ENCODE measurements around the gene GSE1. TPM values are rescaled to one million over a fixed set of nuclear protein-coding genes. Genes with fewer than 3 reads are reported as not detected.
"Not testable (repeated sequence)": the region's sequence is repeated elsewhere in the genome, so short reads cannot be mapped to it uniquely, and the experiment has no call there.

The GSE1 gene
- polyA plus RNA-seq, 3 donors from 2014 or later, result 0.15 to 9.4 (median 2.9) TPM

DNA sequence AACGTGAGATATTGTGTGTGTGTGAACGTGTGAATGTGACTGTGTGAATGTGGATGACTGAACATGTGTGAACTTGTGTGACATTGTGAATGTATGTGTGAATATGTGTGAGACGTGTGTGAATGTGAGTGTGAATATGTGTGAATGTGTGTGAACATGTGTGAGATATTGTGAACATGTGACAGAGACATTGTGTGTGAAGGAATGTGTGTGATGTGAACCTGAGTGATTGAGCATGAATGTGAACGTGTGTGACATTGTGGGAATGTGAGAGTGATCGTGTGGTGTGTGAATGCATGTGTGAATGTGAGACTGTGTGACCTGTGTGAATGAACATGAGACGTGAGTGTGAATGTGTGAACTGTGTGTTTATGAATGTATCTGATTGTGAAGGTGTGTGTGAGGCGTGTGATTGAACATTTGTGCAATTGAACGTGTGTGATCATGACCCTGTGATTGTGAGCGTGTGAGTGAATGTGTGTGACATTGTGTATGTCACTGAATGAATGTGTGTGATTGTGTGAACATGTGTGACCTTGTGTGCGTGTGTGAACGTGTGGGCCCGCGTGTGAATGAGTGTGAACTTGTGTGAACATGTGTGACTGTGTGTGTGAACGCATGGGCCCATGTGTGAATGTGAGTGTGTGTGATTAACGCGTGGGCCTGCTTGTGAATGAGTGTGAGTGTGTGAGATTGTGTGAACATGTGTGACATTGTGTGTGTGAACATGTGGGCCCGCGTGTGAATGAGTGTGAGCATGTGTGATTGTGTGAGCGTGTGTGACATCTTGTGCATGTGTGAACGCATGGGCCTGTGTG, 23.2 kb upstream of the GSE1 start:
- no peaks in the 10 kb centered on the region for H3K36me3 Mint-ChIP-seq
- no peak overlapping the region for H3K27ac Mint-ChIP-seq
- no peak overlapping the region for H3K4me3 Mint-ChIP-seq
- H3K4me1 Mint-ChIP-seq, result peaks cover 46 to 47% of the 10 kb centered on the region in 2 donors
- no peaks in the 10 kb centered on the region for H3K9me3 Mint-ChIP-seq
- no peak for DNase-seq
- peaks cover 0 to 5% (median 1%) of the 10 kb centered on the region in 3 donors for H3K27me3 Mint-ChIP-seq (ENCODE audit: low read depth in 3 of 3)

DNA sequence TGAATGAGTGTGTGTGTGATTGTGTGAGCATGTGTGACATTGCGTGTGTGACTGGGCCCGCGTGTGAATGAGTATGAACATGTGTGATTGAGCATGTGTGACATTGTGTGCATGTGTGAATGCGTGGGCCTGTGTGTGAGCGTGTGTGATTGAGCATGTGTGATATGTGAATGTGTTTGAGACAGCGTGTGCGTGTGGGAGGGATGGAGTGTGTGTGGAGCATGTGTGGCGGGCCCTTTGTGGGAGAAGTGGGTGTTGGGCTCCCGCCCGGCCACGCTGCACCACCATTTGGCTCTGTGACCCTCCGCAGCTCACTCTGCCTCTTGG, 22.7 kb upstream of the GSE1 start:
- DNase-seq, result no peak
- Mint-ChIP-seq H3K36me3 (no peaks in the 10 kb centered on the region), H3K9me3 (no peaks in the 10 kb centered on the region), H3K27ac (no peak overlapping the region), H3K27me3 (ENCODE audit: low read depth in 3 of 3) (peaks cover 0 to 4% (median 2%) of the 10 kb centered on the region in 3 donors), H3K4me3 (no peak overlapping the region), H3K4me1 (peaks cover 45 to 47% of the 10 kb centered on the region in 2 donors)

DNA sequence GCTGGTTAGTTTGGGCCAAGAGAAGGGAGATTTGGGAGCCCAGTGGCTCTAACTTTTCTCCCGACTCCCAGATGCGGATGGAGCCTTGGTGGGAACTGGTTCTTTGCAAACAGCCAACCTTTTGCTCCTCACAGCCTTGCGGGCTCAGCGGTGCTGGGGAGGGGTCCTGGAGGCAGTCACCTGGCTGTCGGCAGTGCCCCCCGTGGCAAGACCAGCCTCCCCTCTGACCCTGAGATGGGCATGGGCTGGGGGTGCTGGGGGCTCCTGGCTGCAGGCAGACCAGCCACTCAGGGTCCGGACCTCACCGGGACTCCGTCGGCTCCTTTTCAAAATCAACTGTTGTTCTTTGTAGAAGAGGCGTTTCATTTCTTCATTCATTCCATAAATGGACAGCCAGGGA, 21.7 kb upstream of the GSE1 start:
- Mint-ChIP-seq H3K4me1 (peaks cover 43 to 47% of the 10 kb centered on the region in 2 donors), H3K4me3 (no peak overlapping the region), H3K36me3 (peaks cover 0 to 4% (median 0%) of the 10 kb centered on the region in 3 donors), H3K27ac (peak overlapping the region in 4 of 6 donors; percentile 33 to 81 (median 73)), H3K27me3 (ENCODE audit: low read depth in 3 of 3) (peaks cover 0 to 5% (median 3%) of the 10 kb centered on the region in 3 donors), H3K9me3 (no peaks in the 10 kb centered on the region)
- no peak for DNase-seq

DNA sequence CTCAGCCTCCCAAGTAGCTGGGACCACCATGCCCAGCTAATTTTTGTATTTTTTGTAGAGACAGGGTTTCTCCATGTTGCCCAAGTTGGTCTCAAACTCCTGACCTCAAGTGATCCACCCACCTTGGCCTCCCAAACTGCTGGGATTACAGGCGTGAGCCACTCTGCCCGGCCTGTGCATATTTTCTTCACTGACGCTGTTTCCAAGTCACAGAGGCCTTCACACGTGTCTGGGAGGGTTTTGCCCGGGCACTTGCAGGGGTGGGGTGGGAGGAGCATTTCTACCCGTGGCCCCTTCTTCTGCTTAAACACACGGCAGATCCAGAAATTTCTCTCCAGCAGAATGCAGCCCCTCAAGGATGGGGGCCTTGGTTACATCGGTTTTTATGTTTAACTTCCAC, 20.8 kb upstream of the GSE1 start:
- H3K4me3 Mint-ChIP-seq, result peak overlapping the region in 1 of 5 donors; percentile 16
- not testable (repeated sequence) for H3K9me3 Mint-ChIP-seq; H3K36me3 Mint-ChIP-seq; DNase-seq; H3K27me3 Mint-ChIP-seq (ENCODE audit: low read depth in 3 of 3)
- H3K27ac Mint-ChIP-seq, result peak overlapping the region; percentile 35 to 69 (median 63)
- H3K4me1 Mint-ChIP-seq, result peaks cover 40 to 48% of the 10 kb centered on the region in 2 donors

DNA sequence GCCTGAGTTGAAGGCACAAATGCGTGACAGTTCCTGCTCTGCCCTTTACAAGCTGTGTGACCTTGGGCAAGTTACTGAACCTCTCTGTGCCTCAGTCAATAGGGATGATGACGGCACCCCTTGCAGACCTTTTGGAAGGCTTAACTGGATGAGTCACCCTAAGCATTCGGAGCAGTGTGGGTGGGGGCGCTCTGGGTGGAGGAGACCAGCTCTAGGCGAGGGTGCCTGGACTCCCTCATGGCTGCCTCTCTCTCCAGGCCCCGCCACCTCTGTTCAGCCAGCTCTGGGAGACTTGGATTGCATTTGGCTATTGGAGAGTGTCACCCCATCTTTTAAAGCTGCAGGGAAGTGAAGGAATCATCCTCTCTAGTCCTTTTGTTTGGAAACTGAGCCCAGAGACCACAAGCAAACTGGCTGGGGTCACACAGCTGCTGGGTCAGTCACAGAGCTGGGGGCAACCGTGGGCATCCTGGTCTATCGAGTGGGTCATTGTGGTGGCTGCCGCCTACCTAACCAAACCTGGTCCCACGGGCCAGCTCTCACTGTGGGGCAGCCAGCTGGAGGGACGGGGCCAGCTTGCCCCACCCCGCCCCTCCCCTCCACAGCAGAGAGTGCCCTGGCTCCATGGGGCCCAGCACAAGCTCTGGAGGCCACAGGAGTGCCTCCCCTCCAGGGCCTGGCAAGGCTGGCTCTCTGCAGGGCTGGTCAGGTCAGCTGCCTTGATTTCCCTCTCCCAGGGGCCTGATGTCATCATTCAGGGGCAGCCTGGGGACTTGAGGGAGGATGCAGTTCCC, 20.2 kb upstream of the GSE1 start:
- peak overlapping the region in 1 of 5 donors; percentile 16 for H3K4me3 Mint-ChIP-seq
- H3K9me3 Mint-ChIP-seq, result no peaks in the 10 kb centered on the region
- DNase-seq, result no peak
- H3K4me1 Mint-ChIP-seq, result peaks cover 46 to 53% of the 10 kb centered on the region in 2 donors
- peaks cover 0 to 5% (median 3%) of the 10 kb centered on the region in 3 donors for H3K27me3 Mint-ChIP-seq (ENCODE audit: low read depth in 3 of 3)
- peak overlapping the region in 5 of 6 donors; percentile 35 to 67 (median 62) for H3K27ac Mint-ChIP-seq
- H3K36me3 Mint-ChIP-seq, result peaks cover 0 to 4% (median 0%) of the 10 kb centered on the region in 3 donors

DNA sequence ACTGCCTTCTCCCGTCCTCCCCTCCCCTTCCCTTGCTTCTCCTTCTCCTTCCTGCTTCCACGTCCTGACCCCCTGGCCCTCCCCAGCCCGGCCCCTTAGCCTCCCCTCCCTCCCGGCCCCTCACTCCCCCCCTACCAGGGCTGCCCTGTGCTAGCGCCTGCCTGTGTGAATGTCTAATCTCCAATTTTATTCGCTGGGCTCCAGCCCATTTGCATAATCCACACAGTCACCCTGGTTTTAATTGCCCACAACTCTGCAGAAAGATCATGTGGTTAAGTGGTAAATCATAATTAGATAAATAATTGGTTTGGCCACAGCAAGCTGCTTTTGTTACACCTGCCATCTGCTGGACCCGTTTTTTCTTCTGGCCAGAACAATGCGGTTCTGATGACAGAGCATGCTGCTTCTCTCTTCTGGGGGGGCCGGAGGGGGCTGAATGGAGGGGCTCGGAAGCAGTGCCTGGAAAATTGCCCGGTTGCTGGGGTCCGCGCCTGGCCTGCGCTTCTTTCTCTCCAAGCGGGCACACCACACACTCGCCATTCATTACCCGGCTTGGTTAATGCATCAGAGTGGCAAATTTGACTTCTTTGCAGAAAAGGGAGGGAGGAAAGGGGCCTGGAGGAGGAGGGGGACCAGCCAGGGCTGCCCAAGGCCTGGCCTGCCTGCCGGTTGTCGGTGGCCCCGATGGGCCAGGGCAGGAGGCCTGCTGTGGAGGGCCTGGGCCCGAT, 19.5 kb upstream of the GSE1 start:
- H3K4me1 Mint-ChIP-seq, result peaks cover 50 to 61% of the 10 kb centered on the region in 2 donors
- H3K9me3 Mint-ChIP-seq, result no peaks in the 10 kb centered on the region
- H3K27ac Mint-ChIP-seq, result peak overlapping the region in 4 of 6 donors; percentile 5 to 70 (median 32)
- DNase-seq, result no peak
- H3K36me3 Mint-ChIP-seq, result peaks cover 0 to 4% (median 0%) of the 10 kb centered on the region in 3 donors
- peaks cover 0 to 5% (median 3%) of the 10 kb centered on the region in 3 donors for H3K27me3 Mint-ChIP-seq (ENCODE audit: low read depth in 3 of 3)
- H3K4me3 Mint-ChIP-seq, result peak overlapping the region in 1 of 5 donors; percentile 24

DNA sequence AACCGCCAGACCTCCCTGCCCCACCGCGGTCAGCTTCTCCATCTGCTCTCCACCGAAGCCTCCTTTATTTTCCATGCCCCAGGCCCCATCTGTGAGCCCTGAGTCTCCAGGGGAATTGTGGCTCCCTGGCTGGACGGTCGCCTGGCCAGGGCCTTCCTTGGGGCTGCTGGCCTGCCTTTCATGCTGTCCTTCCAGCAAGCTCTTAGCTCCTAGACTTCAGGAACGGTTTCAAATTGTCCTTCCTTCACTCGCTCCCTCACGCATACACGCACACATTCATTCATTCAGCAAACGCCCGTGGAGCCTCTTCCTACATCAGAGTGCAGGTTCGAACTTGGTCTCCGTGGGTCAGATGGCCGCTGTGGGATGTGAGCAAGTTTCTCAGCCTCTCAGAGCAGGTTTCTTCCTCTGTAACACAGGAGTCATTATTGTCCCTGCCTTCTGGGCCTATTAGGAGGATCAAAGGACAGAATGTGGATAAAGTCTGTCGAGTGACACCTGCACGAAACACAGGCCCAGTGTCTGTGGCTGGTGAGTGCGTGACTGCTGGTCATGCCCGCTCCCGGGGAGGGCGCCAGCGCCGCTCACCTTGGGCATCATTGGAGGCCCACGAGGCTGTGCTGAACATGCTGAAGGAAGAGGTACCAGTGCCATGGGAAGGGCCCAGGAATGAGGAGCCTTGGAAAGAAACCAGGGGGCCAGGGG, 18.7 kb upstream of the GSE1 start:
- Mint-ChIP-seq H3K4me3 (no peak overlapping the region), H3K36me3 (peaks cover 0 to 9% (median 0%) of the 10 kb centered on the region in 3 donors), H3K27ac (peak overlapping the region in 5 of 6 donors; percentile 34 to 79 (median 57)), H3K4me1 (peaks cover 56 to 68% of the 10 kb centered on the region in 2 donors), H3K27me3 (ENCODE audit: low read depth in 3 of 3) (peaks cover 0 to 4% (median 3%) of the 10 kb centered on the region in 3 donors), H3K9me3 (no peaks in the 10 kb centered on the region)
- no peak for DNase-seq

DNA sequence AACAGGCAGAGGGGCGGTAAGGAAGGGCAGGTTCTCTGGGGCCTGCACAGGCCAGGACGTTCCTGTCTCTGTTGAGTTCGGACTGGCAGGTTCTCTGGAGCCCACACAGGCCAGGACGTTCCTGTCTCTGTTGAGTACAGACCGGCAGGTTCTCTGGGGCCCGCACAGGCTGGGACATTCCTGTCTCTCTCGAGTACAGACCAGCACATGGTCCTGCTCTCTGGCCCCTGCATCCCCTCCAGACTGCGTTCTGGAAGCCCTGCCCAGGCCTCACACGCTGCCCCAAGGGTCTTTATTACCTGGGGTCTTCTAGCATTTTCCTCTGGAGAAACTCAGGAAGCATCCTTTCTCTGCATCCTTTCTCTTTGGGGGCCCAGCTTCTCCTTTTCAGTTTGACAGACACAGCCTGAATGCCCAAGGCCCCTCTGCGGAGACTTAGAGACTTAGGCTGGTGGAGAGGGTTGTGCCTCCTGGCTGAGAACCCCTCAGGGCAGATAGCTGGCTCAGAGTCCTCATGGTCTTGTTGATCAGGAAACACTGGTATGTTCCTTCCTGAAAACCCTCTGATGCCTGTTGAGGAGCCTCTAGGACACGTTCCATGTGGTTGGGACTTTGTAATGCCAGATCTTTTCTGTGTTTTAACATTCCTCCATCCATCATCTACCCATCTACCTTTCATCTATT, 18.0 kb upstream of the GSE1 start:
- DNase-seq, result no peak
- peaks cover 63 to 75% of the 10 kb centered on the region in 2 donors for H3K4me1 Mint-ChIP-seq
- no peak overlapping the region for H3K4me3 Mint-ChIP-seq
- peaks cover 0 to 4% (median 3%) of the 10 kb centered on the region in 3 donors for H3K27me3 Mint-ChIP-seq (ENCODE audit: low read depth in 3 of 3)
- peak overlapping the region in 5 of 6 donors; percentile 7 to 83 (median 21) for H3K27ac Mint-ChIP-seq
- H3K36me3 Mint-ChIP-seq, result peaks cover 0 to 9% (median 0%) of the 10 kb centered on the region in 3 donors
- no peaks in the 10 kb centered on the region for H3K9me3 Mint-ChIP-seq

DNA sequence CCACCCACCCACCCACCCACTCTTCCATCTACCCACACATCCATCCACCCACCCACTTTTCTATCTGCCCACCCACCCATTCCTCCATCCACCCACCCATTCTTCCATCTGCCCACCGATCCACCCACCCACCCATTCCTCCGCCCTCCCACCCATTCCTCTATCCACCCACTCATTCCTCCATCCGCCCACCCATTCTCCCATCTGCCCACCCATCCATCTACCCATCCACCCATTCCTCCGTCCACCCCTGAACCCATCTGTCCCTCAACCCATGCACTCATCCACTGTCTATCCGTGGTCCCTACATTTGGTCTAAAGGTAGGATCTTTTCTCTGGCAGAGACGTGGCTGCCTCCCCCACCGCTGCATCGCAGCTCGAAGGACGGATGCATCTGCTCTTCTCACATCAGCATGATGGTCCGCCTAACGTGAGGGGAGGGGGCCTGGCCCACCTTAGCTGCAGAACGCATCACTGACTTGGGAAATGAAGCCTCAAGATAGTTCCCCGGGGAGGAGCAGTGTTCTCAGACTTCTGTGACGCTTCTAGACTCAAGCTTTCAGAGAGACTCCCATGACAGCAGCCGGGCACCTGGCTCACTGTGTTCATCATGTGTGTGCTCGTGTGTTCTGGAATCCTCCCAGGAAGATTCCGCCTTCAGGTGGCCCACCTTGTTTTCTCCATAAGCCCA, 17.2 kb upstream of the GSE1 start:
- DNase-seq, result no peak
- Mint-ChIP-seq H3K27me3 (ENCODE audit: low read depth in 3 of 3) (peaks cover 0 to 6% (median 3%) of the 10 kb centered on the region in 3 donors), H3K27ac (peak overlapping the region in 4 of 6 donors; percentile 51 to 66 (median 54)), H3K4me1 (peaks cover 71 to 82% of the 10 kb centered on the region in 2 donors), H3K4me3 (no peak overlapping the region), H3K36me3 (peaks cover 0 to 9% (median 0%) of the 10 kb centered on the region in 3 donors), H3K9me3 (no peaks in the 10 kb centered on the region)

DNA sequence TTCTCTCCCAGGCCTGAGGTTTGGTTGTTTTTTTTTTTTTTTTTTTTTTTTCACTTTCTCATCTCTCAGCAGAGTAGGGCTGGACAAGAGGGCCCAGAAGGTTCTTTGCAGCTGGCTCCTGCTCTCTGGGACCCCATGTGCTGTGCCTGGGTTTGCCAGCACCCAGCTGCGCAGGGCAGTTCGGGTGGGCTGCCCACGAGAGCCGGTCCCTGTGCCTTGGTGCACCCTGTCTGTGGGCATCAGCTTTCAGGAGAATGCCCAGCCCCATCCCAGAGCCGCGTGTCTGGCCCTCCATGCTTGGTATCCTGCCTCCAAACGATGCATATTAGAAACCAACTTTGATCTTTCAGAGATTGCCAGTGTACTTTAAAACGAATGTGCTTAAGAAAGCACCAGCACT, 15.0 kb upstream of the GSE1 start:
- Mint-ChIP-seq H3K27ac (peak overlapping the region in 2 of 6 donors; percentile 2 to 61), H3K9me3 (no peaks in the 10 kb centered on the region), H3K36me3 (peaks cover 0 to 9% (median 0%) of the 10 kb centered on the region in 3 donors), H3K27me3 (ENCODE audit: low read depth in 3 of 3) (peaks cover 3 to 21% (median 5%) of the 10 kb centered on the region in 3 donors), H3K4me1 (peaks cover 75 to 84% of the 10 kb centered on the region in 2 donors), H3K4me3 (no peak overlapping the region)
- no peak for DNase-seq

DNA sequence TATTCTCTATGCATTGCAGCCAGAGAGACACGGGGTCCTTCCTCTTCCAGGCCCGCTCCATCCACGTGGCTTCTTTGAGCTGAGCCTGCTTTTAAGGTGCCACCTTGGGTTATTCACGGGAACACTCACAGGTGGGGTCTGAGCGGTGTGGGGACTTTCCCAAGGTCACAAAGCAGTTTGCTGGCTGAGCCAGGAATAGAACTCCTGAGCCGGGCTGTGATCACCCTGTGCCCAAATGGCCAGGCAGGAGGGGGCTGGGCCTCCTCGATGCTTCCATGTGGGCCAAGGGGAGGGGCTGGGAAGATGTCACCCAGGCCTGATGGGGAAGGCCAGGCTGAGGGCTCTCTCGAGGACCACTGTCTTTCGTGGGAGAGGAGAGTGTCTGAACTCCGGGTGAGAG, 13.0 kb upstream of the GSE1 start:
- peaks cover 0 to 9% (median 0%) of the 10 kb centered on the region in 3 donors for H3K36me3 Mint-ChIP-seq

More for the DNA sequence above, 13.0 kb upstream of the GSE1 start:
- Mint-ChIP-seq H3K4me3 (no peak overlapping the region), H3K27me3 (ENCODE audit: low read depth in 3 of 3) (peaks cover 5 to 22% (median 6%) of the 10 kb centered on the region in 3 donors), H3K4me1 (peaks cover 71 to 77% of the 10 kb centered on the region in 2 donors), H3K27ac (peak overlapping the region in 2 of 6 donors; percentile 12 to 59), H3K9me3 (no peaks in the 10 kb centered on the region)
- no peak for DNase-seq
